ENCODE measurements around the gene PKP4.

Gene PKP4

GRCh38 chr2:158714420-158714819, 257.7 kb downstream of the PKP4 start:
- no peak for DNase-seq (ENCODE audit: low read depth)
- no peak overlapping the region for H3K4me3 ChIP-seq (ENCODE audit: low read depth, low read length)
- TF ChIP-seq CTCF (IDR thresholded peaks at IDR 0.05; ENCODE audit: low read depth, low read length) (no peak), MYC (IDR thresholded peaks at IDR 0.05; ENCODE audit: low read depth, low read length) (no peak)

- no peak for DNase-seq (ENCODE audit: low read depth)
- TF ChIP-seq, protein P1, sequence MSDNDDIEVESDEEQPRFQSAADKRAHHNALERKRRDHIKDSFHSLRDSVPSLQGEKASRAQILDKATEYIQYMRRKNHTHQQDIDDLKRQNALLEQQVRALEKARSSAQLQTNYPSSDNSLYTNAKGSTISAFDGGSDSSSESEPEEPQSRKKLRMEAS (IDR thresholded peaks at IDR 0.05; ENCODE audit: low read depth, low read length), result no peak
- no peak for TF ChIP-seq POLR2A (IDR thresholded peaks at IDR 0.05; ENCODE audit: extremely low read depth, insufficient read length)
- TF ChIP-seq CTCF (IDR thresholded peaks at IDR 0.05; ENCODE audit: low read depth, low read length), result no peak
- TF ChIP-seq MYC (IDR thresholded peaks at IDR 0.05; ENCODE audit: low read depth, low read length), result no peak
- H3K4me3 ChIP-seq (ENCODE audit: low read depth, low read length), result no peak overlapping the region
Observed at GRCh38 chr2:158715357-158715756, 258.6 kb downstream of the PKP4 start.

GRCh38 chr2:158716121-158716791, 259.5 kb downstream of the PKP4 start:
- no peak overlapping the region for H3K4me3 ChIP-seq (ENCODE audit: low read depth, low read length)
- DNase-seq (ENCODE audit: low read depth), result no peak
- TF ChIP-seq POLR2A (IDR thresholded peaks at IDR 0.05; ENCODE audit: extremely low read depth, insufficient read length), result no peak
- TF ChIP-seq, protein P1 (IDR thresholded peaks at IDR 0.05; ENCODE audit: low read depth, low read length), result no peak
- TF ChIP-seq CTCF (IDR thresholded peaks at IDR 0.05; ENCODE audit: low read depth, low read length), result no peak
- no peak for TF ChIP-seq MYC (IDR thresholded peaks at IDR 0.05; ENCODE audit: low read depth, low read length)

DNA sequence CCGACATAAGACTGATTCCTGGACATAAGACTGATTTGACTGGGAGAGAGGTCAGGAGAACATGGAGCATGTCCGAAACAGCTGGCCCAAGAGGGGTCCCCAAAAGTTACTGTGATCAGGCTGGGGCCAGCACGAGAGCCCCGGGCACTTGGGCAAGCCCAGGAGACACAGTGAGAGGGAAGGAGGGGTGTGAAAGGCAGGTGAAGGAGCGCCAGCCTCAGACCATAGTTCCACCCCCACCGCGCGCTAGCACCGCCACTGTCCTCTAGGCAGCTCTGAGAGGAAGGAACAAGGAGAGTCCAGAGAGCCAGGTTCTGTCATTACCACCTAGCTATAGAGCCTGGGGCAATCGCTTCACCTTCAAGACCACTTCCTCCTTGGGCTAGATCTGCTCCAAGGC, 260.2 kb downstream of the PKP4 start:
- no peak for DNase-seq (ENCODE audit: low read depth)
- TF ChIP-seq, protein P1 (IDR thresholded peaks at IDR 0.05; ENCODE audit: low read depth, low read length), result no peak
- no peak for TF ChIP-seq MYC (IDR thresholded peaks at IDR 0.05; ENCODE audit: low read depth, low read length)
- TF ChIP-seq CTCF (IDR thresholded peaks at IDR 0.05; ENCODE audit: low read depth, low read length), result no peak
- TF ChIP-seq POLR2A (IDR thresholded peaks at IDR 0.05; ENCODE audit: extremely low read depth, insufficient read length), result no peak
- H3K4me3 ChIP-seq (ENCODE audit: low read depth, low read length), result no peak overlapping the region

DNA sequence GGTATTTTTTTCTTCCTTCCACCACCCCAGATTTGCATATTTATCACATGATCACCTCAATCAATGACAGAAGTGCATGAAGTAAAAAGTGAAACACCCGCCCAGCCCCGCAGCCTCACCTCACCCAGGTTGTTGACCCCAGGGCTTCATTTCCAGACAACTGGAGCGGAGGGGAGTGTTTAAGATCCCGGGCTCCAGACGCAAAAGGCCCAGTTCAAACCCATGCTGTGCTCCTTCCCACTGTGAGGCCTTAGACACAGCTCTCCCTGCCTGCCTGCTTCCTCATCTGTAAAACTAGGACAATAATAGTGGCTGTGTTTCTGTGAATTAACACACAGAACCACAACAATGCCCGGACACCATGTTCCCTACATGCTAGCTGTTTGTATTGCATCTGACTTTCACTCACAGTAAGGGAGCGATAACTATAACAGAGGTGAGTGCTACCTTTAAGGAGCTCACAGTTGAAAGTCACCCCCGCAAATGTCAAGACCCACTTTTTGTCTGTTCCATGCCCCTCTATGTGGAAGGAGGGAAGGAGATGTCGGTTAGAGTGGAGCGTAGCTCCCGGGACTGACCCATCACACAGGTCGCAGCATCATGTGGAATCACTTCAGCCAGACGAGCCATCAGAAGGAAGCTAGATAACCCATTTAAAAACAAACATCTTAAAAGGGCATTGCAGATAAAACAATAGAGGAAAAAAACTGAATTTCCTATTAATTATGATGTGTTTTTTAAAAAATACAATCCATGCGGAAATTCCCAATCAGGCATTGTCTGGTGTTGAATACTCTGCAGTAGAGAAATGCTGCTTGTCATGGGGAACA, 260.8 kb downstream of the PKP4 start:
- no peak overlapping the region for H3K4me3 ChIP-seq (ENCODE audit: low read depth, low read length)
- no peak for DNase-seq (ENCODE audit: low read depth)
- TF ChIP-seq POLR2A (IDR thresholded peaks at IDR 0.05; ENCODE audit: extremely low read depth, insufficient read length) (no peak), CTCF (IDR thresholded peaks at IDR 0.05; ENCODE audit: low read depth, low read length) (no peak), MYC (IDR thresholded peaks at IDR 0.05; ENCODE audit: low read depth, low read length) (no peak)
- TF ChIP-seq, protein P1 (IDR thresholded peaks at IDR 0.05; ENCODE audit: low read depth, low read length), result no peak
